B cell (primary cell): Measurements from ENCODE around the gene EXOC4. TPM values are rescaled to one million over a fixed set of nuclear protein-coding genes. Genes with fewer than 3 reads are reported as not detected.

ENCODE experiments used
- ATAC-seq: fragments of 200-7000 bp; cut with Tn5 transposase; one replicate; pipeline ENCODE4 v1.10.0; 2021; ENCODE audit warnings: low read depth, mild to moderate bottlenecking, moderate number of reproducible peaks, moderate library complexity
- CTCF ChIA-PET: fragments of 350-600 bp; sonication (Branson Sonifier 250); formaldehyde crosslinking; loops from one replicate; lab custom pipeline; 2021; ENCODE audit warnings: antibody characterized with exemption, inconsistent platforms; lab: Charles Lee
- POLR2A ChIA-PET: fragments of 350-600 bp; sonication (Branson Sonifier 250); formaldehyde crosslinking; loops from one replicate; lab custom pipeline; 2021; ENCODE audit warnings: antibody characterized with exemption; lab: Charles Lee
- DNase-seq: peaks from one replicate; pipeline ENCODE4 v3.0.0; 2013
- H2AFZ ChIP-seq: 2 replicates; pipeline ENCODE4 v1.6.1; 2012; ENCODE audit warnings: mild to moderate bottlenecking, low read depth, low read length; ENCODE audit not compliant: insufficient read depth, poor library complexity, severe bottlenecking
- H3K27ac ChIP-seq, 2 donors: 1 replicate in 1 of 2; 2 replicates in 1 of 2; pipeline ENCODE4 v1.5.1; 2012 to 2013; ENCODE audit warnings: low read length in 2 of 2, mild to moderate bottlenecking in 2 of 2, moderate library complexity in 1 of 2
- H3K27me3 ChIP-seq, 4 experiments: fragments of 200-600 bp in 1 of 4; sonication (generic) in 1 of 4; replicated peaks in 1 of 4; 1 replicate in 2 of 4; 2 replicates in 2 of 4; pipeline versions ENCODE4 v1.6.1 to v1.7.0; 2013 to 2016; ENCODE audit warnings: low read length in 3 of 4, mild to moderate bottlenecking in 2 of 4, mixed read lengths in 1 of 4, moderate library complexity in 1 of 4; ENCODE audit not compliant: insufficient read depth in 4 of 4, control insufficient read depth in 3 of 4; ENCODE audit errors: control extremely low read depth in 1 of 4
- H3K36me3 ChIP-seq, 2 experiments: replicated peaks in 1 of 2; 1 replicate in 1 of 2; 2 replicates in 1 of 2; pipeline versions ENCODE4 v1.6.1 to v1.7.1; 2013; ENCODE audit warnings: low read length in 1 of 2; ENCODE audit not compliant: insufficient read depth in 2 of 2, control insufficient read depth in 1 of 2; ENCODE audit errors: control extremely low read depth in 1 of 2, extremely low read depth in 1 of 2
- H3K4me1 ChIP-seq, 2 donors: fragments of 200-600 bp in 1 of 2; sonication (generic) in 1 of 2; 1 replicate in 1 of 2; 2 replicates in 1 of 2; pipeline versions ENCODE4 v1.5.1 to v1.6.1; 2013 to 2017; ENCODE audit warnings: low read length in 2 of 2; ENCODE audit not compliant: control insufficient read depth in 2 of 2, insufficient read depth in 2 of 2
- H3K4me2 ChIP-seq: replicated peaks from 2 replicates; pipeline ENCODE3; 2012; ENCODE audit warnings: mild to moderate bottlenecking, low read depth, low read length; ENCODE audit not compliant: poor library complexity, severe bottlenecking
- H3K4me3 ChIP-seq, 5 experiments: fragments of 200-600 bp in 1 of 5; sonication (generic) in 1 of 5; 1 replicate in 3 of 5; 2 replicates in 2 of 5; pipeline versions ENCODE4 v1.5.1 to v1.7.0; 2011 to 2016; ENCODE audit warnings: low read length in 4 of 5, mild to moderate bottlenecking in 4 of 5, low read depth in 2 of 5, control low read depth in 1 of 5, moderate library complexity in 1 of 5; ENCODE audit not compliant: insufficient read depth in 1 of 5; ENCODE audit errors: control extremely low read depth in 1 of 5, extremely low read depth in 1 of 5
- H3K79me2 ChIP-seq: fragments of 200-600 bp; sonication (generic); one replicate; pipeline ENCODE4 v1.6.0; 2016; ENCODE audit warnings: low read length; ENCODE audit not compliant: control insufficient read depth, insufficient read depth
- H3K9ac ChIP-seq: fragments of 200-600 bp; sonication (generic); 2 replicates; pipeline ENCODE4 v1.6.1; 2017; ENCODE audit warnings: mild to moderate bottlenecking, low read length, moderate library complexity
- H3K9me3 ChIP-seq, 3 donors: one replicate each; pipeline versions ENCODE4 v1.6.1 to v1.7.1; 2013; ENCODE audit warnings: low read length in 2 of 3; ENCODE audit not compliant: control insufficient read depth in 2 of 3, insufficient read depth in 1 of 3; ENCODE audit errors: control extremely low read depth in 1 of 3
- H4K20me1 ChIP-seq: 2 replicates; pipeline ENCODE4 v1.6.0; 2012; ENCODE audit warnings: mild to moderate bottlenecking, low read length; ENCODE audit not compliant: insufficient read depth, control insufficient read depth, poor library complexity, severe bottlenecking
- H3K27ac Mint-ChIP-seq: one replicate; pipeline ENCODE4 v1.8.0; 2021; ENCODE audit warnings: mixed read lengths
- H3K27me3 Mint-ChIP-seq: one replicate; pipeline ENCODE4 v1.8.0; 2021; ENCODE audit warnings: mixed read lengths
- H3K4me1 Mint-ChIP-seq: one replicate; pipeline ENCODE4 v1.8.0; 2021; ENCODE audit warnings: mixed read lengths
- H3K4me3 Mint-ChIP-seq: one replicate; pipeline ENCODE4 v1.8.0; 2021; ENCODE audit warnings: mixed read lengths
- H3K9me3 Mint-ChIP-seq: one replicate; pipeline ENCODE4 v1.8.0; 2022; ENCODE audit warnings: mixed read lengths; ENCODE audit not compliant: insufficient read depth
- EZH2 ChIP-seq: IDR thresholded peaks from 2 replicates; pipeline ENCODE4 v1.6.1; 2012; ENCODE audit warnings: borderline replicate concordance, low read depth, mild to moderate bottlenecking, moderate library complexity, low read length; ENCODE audit not compliant: insufficient read depth, poor library complexity, severe bottlenecking
- WGBS: methylation state at CpG from one replicate; pipeline ENCODE4 v1.1.5; 2013; ENCODE audit warnings: missing lambda C conversion rate; ENCODE audit not compliant: insufficient coverage; 5-methylcytosine and 5-hydroxymethylcytosine counted together
- intact Hi-C: fragments of 100-400 bp; cut with micrococcal nuclease; formaldehyde crosslinking; loops from one replicate; pipeline ENCODE4 v1.10.0; 2022
- polyA plus RNA-seq: library from polyadenylated mRNA; depleted of rRNA; stranded (reverse); fragments of >200 nt; gene quantifications from 2 replicates; pipeline ENCODE4 v1.2.3, GENCODE V29; 2012
- total RNA-seq, 2 donors: library from RNA; stranded (reverse); fragments of 120-200 nt in 1 of 2; gene quantifications; 1 replicate in 1 of 2; 2 replicates in 1 of 2; pipeline versions ENCODE4 v1.2.3 to v1.2.4, GENCODE V29; 2013 to 2022
- TF ChIP-seq, protein P1 (sequence below): fragments of 200-600 bp; IDR thresholded peaks from one replicate; pipeline ENCODE4 v1.8.0; 2022; ENCODE audit warnings: antibody characterized with exemption, mild to moderate bottlenecking

The EXOC4 gene
- total and polyA plus RNA-seq, 2 donors (not counting 1 experiment from before 2014, with no cell fraction given): 16.7 to 135 TPM

DNA sequence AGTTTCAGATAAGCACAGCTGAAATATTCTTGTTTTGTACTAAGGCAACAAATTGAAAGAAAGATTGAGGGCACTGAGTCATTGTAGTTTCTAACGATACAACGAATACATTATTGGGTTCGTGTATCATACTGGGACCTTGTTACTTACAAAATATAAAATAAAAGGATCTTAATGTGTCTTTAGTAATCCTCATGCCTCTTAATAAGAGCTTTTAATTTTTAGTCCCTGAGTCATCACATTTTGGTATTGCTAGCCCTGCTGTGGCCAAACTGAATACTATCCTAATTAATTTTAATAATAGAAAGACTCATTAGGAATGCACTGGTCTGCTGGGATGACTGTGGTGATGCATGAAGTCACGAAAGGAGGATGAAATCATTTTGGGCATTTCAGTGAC is 309.7 kb downstream of the EXOC4 start:
- Mint-ChIP-seq H3K4me1 (no peaks in the 10 kb centered on the region), H3K27me3 (no peaks in the 10 kb centered on the region), H3K4me3 (no peak overlapping the region), H3K9me3 (peaks cover 1% of the 10 kb centered on the region), H3K27ac (no peak overlapping the region)
- ChIA-PET POLR2A (no interaction called here), CTCF (no interaction called here)
- Histone ChIP-seq H3K27me3 (no peaks in the 10 kb centered on the region), H3K4me3 (no peak overlapping the region), H3K79me2 (no peaks in the 10 kb centered on the region), H3K36me3 (no peaks in the 10 kb centered on the region), H3K9ac (no peak overlapping the region), H3K9me3 (no peaks in the 10 kb centered on the region), H4K20me1 (no peaks in the 10 kb centered on the region), H3K4me1 (no peaks in the 10 kb centered on the region), H3K27ac (no peak overlapping the region), H3K4me2 (no peak overlapping the region), H2AFZ (no peak overlapping the region)
- ATAC-seq (no peak), DNase-seq (no peak)
- intact Hi-C loops: no loop called here
- WGBS: no CpG with 5 or more reads among the region's 4 CpGs
- TF ChIP-seq, protein P1, sequence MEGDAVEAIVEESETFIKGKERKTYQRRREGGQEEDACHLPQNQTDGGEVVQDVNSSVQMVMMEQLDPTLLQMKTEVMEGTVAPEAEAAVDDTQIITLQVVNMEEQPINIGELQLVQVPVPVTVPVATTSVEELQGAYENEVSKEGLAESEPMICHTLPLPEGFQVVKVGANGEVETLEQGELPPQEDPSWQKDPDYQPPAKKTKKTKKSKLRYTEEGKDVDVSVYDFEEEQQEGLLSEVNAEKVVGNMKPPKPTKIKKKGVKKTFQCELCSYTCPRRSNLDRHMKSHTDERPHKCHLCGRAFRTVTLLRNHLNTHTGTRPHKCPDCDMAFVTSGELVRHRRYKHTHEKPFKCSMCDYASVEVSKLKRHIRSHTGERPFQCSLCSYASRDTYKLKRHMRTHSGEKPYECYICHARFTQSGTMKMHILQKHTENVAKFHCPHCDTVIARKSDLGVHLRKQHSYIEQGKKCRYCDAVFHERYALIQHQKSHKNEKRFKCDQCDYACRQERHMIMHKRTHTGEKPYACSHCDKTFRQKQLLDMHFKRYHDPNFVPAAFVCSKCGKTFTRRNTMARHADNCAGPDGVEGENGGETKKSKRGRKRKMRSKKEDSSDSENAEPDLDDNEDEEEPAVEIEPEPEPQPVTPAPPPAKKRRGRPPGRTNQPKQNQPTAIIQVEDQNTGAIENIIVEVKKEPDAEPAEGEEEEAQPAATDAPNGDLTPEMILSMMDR: no peak
- no peak for TF ChIP-seq EZH2

DNA sequence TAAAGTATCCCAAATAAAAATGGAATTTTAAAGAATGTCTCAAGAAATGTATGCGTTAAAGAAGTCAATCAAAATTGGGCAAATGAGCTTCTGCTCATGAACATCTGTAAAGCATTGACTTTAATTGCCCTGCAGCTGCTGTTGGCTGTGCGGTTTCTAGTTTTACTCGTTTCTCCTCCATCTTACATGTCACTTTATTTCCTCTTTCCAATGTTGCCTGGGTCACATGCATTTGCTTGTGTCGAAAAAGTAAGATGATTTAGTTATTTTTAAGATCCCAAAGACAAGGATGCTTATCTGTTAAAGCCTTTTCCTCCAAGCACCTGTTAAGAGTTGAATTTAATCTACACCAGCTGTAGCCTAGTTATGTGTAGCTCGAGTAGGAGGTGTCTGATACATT is 310.4 kb downstream of the EXOC4 start:
- ChIA-PET POLR2A (no interaction called here), CTCF (no interaction called here)
- DNase-seq (no peak), ATAC-seq (no peak)
- H3K4me2 ChIP-seq: no peak overlapping the region
- H4K20me1 ChIP-seq: no peaks in the 10 kb centered on the region
- H3K9me3 ChIP-seq: no peaks in the 10 kb centered on the region
- Mint-ChIP-seq H3K27ac (no peak overlapping the region), H3K27me3 (no peaks in the 10 kb centered on the region), H3K4me1 (no peaks in the 10 kb centered on the region), H3K9me3 (peaks cover 1% of the 10 kb centered on the region), H3K4me3 (no peak overlapping the region)
- H3K4me1 ChIP-seq: no peaks in the 10 kb centered on the region
- H3K36me3 ChIP-seq: no peaks in the 10 kb centered on the region
- H3K27me3 ChIP-seq: no peaks in the 10 kb centered on the region
- H3K27ac ChIP-seq: no peak overlapping the region
- H2AFZ ChIP-seq: no peak overlapping the region
- no peak overlapping the region for H3K9ac ChIP-seq
- no peak for TF ChIP-seq EZH2
- TF ChIP-seq, protein P1: no peak
- no peaks in the 10 kb centered on the region for H3K79me2 ChIP-seq
- H3K4me3 ChIP-seq: no peak overlapping the region
- intact Hi-C loops: no loop called here
- WGBS: 60% methylated on average over 1 of the region's 5 CpGs
